ENCODE results near the gene ABCG4. TPM values are rescaled to one million over a fixed set of nuclear protein-coding genes. Genes with fewer than 3 reads are reported as not detected.
"Not testable (repeated sequence)": the region's sequence is repeated elsewhere in the genome, so short reads cannot be mapped to it uniquely, and the experiment has no call there.

Gene ABCG4
- total RNA-seq, 4 donors from 2014 or later, result 0.33 to 1.4 (median 0.60) TPM

DNA sequence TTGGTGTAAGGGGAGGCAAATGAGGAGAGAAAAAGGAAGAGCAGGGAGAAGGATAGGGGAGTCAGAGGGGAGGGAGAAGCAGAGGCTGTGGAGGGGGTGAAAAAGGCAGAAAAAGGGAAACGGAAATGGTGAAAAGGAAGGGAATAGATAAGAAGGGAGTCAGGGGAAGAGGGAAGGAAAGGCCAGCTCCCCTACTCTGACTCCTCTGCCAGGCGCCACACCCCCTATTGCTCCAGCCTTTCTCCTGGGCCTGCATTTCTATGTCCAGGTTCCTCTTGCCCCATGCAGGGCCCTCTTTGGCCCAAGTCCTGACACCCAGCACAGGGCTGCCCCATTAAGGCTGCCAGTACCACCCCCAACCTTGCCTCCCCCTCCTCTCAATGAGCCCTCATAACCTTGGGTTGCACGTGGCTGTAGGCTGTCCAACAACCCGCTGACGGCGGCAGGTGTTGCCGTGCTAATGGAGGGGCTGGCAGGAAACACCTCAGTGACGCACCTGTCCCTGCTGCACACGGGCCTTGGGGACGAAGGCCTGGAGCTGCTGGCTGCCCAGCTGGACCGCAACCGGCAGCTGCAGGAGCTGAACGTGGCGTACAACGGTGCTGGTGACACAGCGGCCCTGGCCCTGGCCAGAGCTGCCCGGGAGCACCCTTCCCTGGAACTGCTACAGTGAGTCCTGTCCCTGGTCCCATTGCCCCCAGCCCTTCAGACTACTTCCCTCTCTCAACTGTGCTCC lies 33.0 kb downstream of the ABCG4 start:
- Histone ChIP-seq H3K4me3 (no peak overlapping the region), H3K27me3 (peaks cover 0 to 7% (median 0%) of the 10 kb centered on the region in 4 donors), H3K36me3 (peaks cover 6 to 65% (median 55%) of the 10 kb centered on the region in 4 donors), H3K4me1 (peaks cover 0 to 9% (median 0%) of the 10 kb centered on the region in 4 donors), H3K27ac (replicated peaks in 1 of 4) (no peak overlapping the region), H3K9me3 (no peaks in the 10 kb centered on the region)
- intact Hi-C loops (cut with DNase I), result no loop called here
- 86% methylated on average over 16 of the region's 17 CpGs for WGBS
- TF ChIP-seq POLR2AphosphoS5 (IDR thresholded peaks at IDR 0.05) (no peak), POLR2A (IDR thresholded peaks at IDR 0.05; ENCODE audit: low read depth) (no peak)
- TF ChIP-seq, protein P1, sequence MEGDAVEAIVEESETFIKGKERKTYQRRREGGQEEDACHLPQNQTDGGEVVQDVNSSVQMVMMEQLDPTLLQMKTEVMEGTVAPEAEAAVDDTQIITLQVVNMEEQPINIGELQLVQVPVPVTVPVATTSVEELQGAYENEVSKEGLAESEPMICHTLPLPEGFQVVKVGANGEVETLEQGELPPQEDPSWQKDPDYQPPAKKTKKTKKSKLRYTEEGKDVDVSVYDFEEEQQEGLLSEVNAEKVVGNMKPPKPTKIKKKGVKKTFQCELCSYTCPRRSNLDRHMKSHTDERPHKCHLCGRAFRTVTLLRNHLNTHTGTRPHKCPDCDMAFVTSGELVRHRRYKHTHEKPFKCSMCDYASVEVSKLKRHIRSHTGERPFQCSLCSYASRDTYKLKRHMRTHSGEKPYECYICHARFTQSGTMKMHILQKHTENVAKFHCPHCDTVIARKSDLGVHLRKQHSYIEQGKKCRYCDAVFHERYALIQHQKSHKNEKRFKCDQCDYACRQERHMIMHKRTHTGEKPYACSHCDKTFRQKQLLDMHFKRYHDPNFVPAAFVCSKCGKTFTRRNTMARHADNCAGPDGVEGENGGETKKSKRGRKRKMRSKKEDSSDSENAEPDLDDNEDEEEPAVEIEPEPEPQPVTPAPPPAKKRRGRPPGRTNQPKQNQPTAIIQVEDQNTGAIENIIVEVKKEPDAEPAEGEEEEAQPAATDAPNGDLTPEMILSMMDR (IDR thresholded peaks at IDR 0.05), result no peak
- no peak for DNase-seq (ENCODE audit: extremely low spot score)

DNA sequence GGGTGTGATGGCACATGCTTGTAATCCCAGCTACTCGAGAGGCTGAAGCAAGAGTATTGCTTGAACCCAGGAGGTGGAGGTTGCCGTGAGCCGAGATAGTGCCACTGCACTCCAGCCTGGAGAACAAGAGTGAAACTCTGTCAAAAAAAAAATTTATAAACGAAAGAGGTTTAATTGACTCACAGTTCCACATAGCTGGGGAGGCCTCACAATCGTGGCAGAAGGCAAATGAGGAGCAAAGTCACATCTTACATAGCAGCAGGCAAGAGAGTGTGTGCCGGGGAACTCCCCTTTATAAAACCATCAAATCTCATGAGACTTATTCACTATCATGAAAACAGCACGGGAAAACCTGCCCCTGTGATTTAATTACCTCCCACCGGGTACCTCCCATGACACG lies 35.5 kb downstream of the ABCG4 start:
- intact Hi-C loops (cut with DNase I); H3K9me3 ChIP-seq; DNase-seq (ENCODE audit: extremely low spot score); H3K4me3 ChIP-seq; H3K27ac ChIP-seq (replicated peaks in 1 of 4); H3K4me1 ChIP-seq: not testable (repeated sequence)
- 84% methylated on average over 9 of the region's 9 CpGs for WGBS
- peaks cover 0 to 21% (median 0%) of the 10 kb centered on the region in 4 donors for H3K27me3 ChIP-seq
- H3K36me3 ChIP-seq, result peaks cover 4 to 48% (median 39%) of the 10 kb centered on the region in 4 donors

DNA sequence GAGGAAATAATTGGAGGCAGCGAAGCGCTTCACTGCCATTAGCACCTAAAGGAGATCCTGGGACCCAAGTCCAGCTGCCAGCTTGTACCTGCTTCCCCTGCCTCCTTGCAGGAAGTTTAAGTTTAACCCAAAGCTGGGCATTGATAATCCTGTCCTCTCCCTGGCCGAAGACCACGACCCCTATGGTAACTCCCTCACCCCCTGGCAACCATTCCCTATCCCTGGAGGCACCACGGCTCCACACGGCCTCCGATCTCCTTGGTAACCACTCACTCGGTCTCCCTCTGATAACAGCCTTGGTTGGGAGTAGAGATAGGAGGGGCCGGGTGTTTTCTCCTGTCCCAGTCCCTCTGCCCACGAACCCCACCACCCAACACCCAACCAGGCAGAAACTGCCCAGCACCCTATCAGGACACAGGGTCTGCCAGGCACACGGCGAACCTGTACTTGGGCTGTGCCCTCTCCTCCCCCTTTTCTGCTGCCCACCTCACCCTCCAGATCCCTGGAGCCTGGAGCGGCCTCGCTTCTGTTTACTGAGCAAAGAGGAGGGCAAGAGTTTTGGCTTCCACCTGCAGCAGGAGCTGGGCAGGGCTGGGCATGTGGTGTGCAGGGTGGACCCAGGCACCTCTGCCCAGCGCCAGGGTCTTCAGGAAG lies 37.3 kb downstream of the ABCG4 start:
- 67% methylated on average over 11 of the region's 15 CpGs for WGBS

DNA sequence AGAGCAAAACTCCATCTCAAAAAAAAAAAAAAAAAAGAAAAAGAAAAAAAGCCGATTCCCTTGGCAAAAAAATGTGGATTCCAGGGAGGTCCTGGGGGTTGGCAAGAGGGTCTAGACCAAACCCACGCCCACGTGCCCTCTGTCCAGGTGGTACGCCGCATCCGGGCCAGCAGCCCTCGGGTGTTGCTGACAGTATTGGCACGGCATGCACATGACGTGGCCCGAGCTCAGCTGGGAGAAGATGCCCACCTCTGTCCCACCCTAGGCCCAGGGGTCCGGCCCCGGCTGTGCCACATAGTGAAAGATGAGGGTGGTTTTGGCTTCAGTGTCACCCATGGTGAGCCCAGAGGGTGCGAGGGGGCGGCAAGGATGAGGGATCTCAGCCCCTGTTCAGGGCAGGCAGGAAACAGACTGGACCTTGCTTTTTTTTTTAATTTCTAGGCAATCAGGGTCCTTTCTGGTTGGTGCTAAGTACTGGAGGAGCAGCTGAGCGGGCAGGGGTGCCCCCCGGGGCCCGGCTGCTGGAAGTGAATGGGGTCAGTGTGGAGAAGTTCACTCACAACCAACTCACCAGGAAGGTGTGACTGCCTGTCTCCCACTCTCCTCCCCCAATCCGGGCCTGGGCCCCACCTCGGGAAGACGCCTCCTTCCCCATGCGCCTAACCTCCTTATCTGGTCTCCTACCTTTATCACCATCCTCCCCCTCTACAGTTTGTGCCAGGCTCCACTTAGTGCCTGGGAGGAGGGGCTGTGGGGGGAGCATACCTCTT lies 38.5 kb downstream of the ABCG4 start:
- peaks cover 0 to 18% (median 15%) of the 10 kb centered on the region in 4 donors for H3K36me3 ChIP-seq
- no peak overlapping the region for H3K27ac ChIP-seq (replicated peaks in 1 of 4)
- TF ChIP-seq, protein P1 (IDR thresholded peaks at IDR 0.05), result no peak
- no peak for TF ChIP-seq POLR2A (IDR thresholded peaks at IDR 0.05; ENCODE audit: low read depth)
- TF ChIP-seq EP300 (IDR thresholded peaks at IDR 0.05), result no peak
- no peak for TF ChIP-seq POLR2AphosphoS5 (IDR thresholded peaks at IDR 0.05)
- WGBS, result 85% methylated on average over 17 of the region's 21 CpGs
- H3K4me1 ChIP-seq, result no peaks in the 10 kb centered on the region
- no peak for DNase-seq (ENCODE audit: extremely low spot score)
- intact Hi-C loops (cut with DNase I), result no loop called here
- H3K9me3 ChIP-seq, result no peaks in the 10 kb centered on the region
- H3K4me3 ChIP-seq, result no peak overlapping the region
- H3K27me3 ChIP-seq, result peaks cover 0 to 21% (median 0%) of the 10 kb centered on the region in 4 donors

More for the DNA sequence above, 37.3 kb downstream of the ABCG4 start:
- no peaks in the 10 kb centered on the region for H3K4me1 ChIP-seq
- H3K27ac ChIP-seq (replicated peaks in 1 of 4), result no peak overlapping the region
- no peak for DNase-seq (ENCODE audit: extremely low spot score)
- peaks cover 4 to 30% (median 27%) of the 10 kb centered on the region in 4 donors for H3K36me3 ChIP-seq
- peaks cover 0 to 21% (median 0%) of the 10 kb centered on the region in 4 donors for H3K27me3 ChIP-seq
- H3K4me3 ChIP-seq, result no peak overlapping the region
- H3K9me3 ChIP-seq, result no peaks in the 10 kb centered on the region
- TF ChIP-seq, protein P1 (IDR thresholded peaks at IDR 0.05), result no peak
- TF ChIP-seq POLR2A (IDR thresholded peaks at IDR 0.05; ENCODE audit: low read depth) (no peak), POLR2AphosphoS5 (IDR thresholded peaks at IDR 0.05) (no peak), EP300 (IDR thresholded peaks at IDR 0.05) (no peak)
- intact Hi-C loops (cut with DNase I), result no loop called here

DNA sequence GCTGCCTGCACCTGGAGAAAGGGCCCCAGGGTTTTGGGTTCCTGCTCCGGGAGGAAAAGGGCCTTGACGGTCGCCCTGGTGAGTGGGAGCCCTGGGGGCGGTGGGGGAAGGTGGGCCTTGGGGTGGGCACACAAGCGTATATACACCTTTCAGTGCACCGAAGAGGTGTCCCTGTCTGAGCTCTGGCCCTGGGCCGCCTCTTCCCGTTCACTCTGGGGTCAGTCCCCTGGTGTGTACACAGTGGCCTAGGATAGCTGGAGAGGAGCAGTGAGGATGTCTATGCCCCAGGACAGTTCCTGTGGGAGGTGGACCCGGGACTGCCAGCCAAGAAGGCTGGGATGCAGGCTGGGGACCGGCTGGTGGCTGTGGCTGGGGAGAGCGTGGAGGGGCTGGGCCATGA lies 39.2 kb downstream of the ABCG4 start:
- Histone ChIP-seq H3K27ac (replicated peaks in 1 of 4) (no peak overlapping the region), H3K27me3 (peaks cover 0 to 21% (median 0%) of the 10 kb centered on the region in 4 donors), H3K36me3 (peaks cover 0 to 11% (median 7%) of the 10 kb centered on the region in 4 donors), H3K9me3 (no peaks in the 10 kb centered on the region), H3K4me3 (no peak overlapping the region), H3K4me1 (no peaks in the 10 kb centered on the region)
- no peak for DNase-seq (ENCODE audit: extremely low spot score)
- no peak for TF ChIP-seq EP300 (IDR thresholded peaks at IDR 0.05)
- TF ChIP-seq POLR2A (IDR thresholded peaks at IDR 0.05; ENCODE audit: low read depth), result no peak
- TF ChIP-seq, protein P1 (IDR thresholded peaks at IDR 0.05), result no peak
- no peak for TF ChIP-seq POLR2AphosphoS5 (IDR thresholded peaks at IDR 0.05)
- intact Hi-C loops (cut with DNase I), result no loop called here
- WGBS, result 90% methylated on average over 8 of the region's 11 CpGs
